Endothelial cell of umbilical vein (primary cell): Measurements from ENCODE around the gene CD300LF. TPM values are rescaled to one million over a fixed set of nuclear protein-coding genes. Genes with fewer than 3 reads are reported as not detected.

ENCODE experiments used
- BruUV-seq: library from RNA; stranded (reverse); fragments of 400-500 nt; replicated peaks from 2 replicates; lab custom pipeline; 2021; lab: Mats Ljungman, UMichigan
- CTCF ChIA-PET: fragments of 300-600, 350-600 bp; sonication (Branson Sonifier 250); formaldehyde crosslinking; loops from one replicate; lab custom pipeline; 2021; ENCODE audit warnings: antibody characterized with exemption, inconsistent platforms; lab: Charles Lee
- POLR2A ChIA-PET: fragments of 300-600, 350-600 bp; sonication (Branson Sonifier 250); formaldehyde crosslinking; loops from one replicate; lab custom pipeline; 2021; ENCODE audit warnings: antibody characterized with exemption, inconsistent platforms; lab: Charles Lee
- DNase-seq: peaks from one replicate; pipeline ENCODE4 v3.0.0-alpha.2; 2011; ENCODE audit warnings: low read depth, low spot score
- FAIRE-seq: peaks from 2 replicates; lab custom pipeline; 2011; peaks lifted over from hg19 to GRCh38; lab: Jason Lieb, UNC
- H2AFZ ChIP-seq: 2 replicates; pipeline ENCODE4 v1.6.0; 2012; ENCODE audit warnings: low read depth, low read length, control low read depth, inconsistent platforms
- H3K27ac ChIP-seq: 2 replicates; pipeline ENCODE4 v1.5.1; 2011; ENCODE audit warnings: low read depth, mild to moderate bottlenecking, control low read depth, low read length, moderate library complexity; ENCODE audit not compliant: insufficient read depth
- H3K27me3 ChIP-seq, 2 experiments: 2 replicates each; pipeline versions ENCODE4 v1.6.0 to v1.6.1; 2011; ENCODE audit warnings: low read length in 2 of 2, mixed read lengths in 1 of 2; ENCODE audit not compliant: control insufficient read depth in 2 of 2, insufficient read depth in 2 of 2
- H3K36me3 ChIP-seq, 2 experiments: 2 replicates in 1 of 2; 3 replicates in 1 of 2; pipeline ENCODE4 v1.5.1; 2011; ENCODE audit warnings: low read length in 2 of 2, mild to moderate bottlenecking in 1 of 2, moderate library complexity in 1 of 2; ENCODE audit not compliant: control insufficient read depth in 2 of 2, insufficient read depth in 2 of 2; ENCODE audit errors: extremely low read depth in 1 of 2
- H3K4me1 ChIP-seq: 3 replicates; pipeline ENCODE4 v1.5.1; 2011; ENCODE audit warnings: mild to moderate bottlenecking, low read length; ENCODE audit not compliant: control insufficient read depth, insufficient read depth; ENCODE audit errors: extremely low read depth
- H3K4me2 ChIP-seq: 2 replicates; pipeline ENCODE4 v1.6.1; 2011; ENCODE audit warnings: low read length, control low read depth, mixed read lengths; ENCODE audit not compliant: insufficient read depth
- H3K4me3 ChIP-seq, 3 experiments: fragments of 200-600 bp in 1 of 3; sonication (generic), shearing (Covaris generic) in 1 of 3; replicated peaks in 1 of 3; 2 replicates each; pipeline ENCODE4 v1.5.1; 2011 to 2016; ENCODE audit warnings: control low read depth in 3 of 3, low read length in 3 of 3, mild to moderate bottlenecking in 2 of 3, inconsistent platforms in 1 of 3, low read depth in 1 of 3, moderate library complexity in 1 of 3; ENCODE audit not compliant: insufficient read depth in 1 of 3
- H3K79me2 ChIP-seq: 2 replicates; pipeline ENCODE4 v1.6.0; 2012; ENCODE audit warnings: low read length, inconsistent platforms; ENCODE audit not compliant: control insufficient read depth, insufficient read depth
- H3K9ac ChIP-seq: replicated peaks from 2 replicates; pipeline ENCODE3; 2011; ENCODE audit warnings: low read length, control low read depth; ENCODE audit not compliant: insufficient read depth; ENCODE audit errors: extremely low read depth
- H3K9me1 ChIP-seq: replicated peaks from 3 replicates; pipeline ENCODE4 v1.6.0; 2011; ENCODE audit warnings: mild to moderate bottlenecking, low read length; ENCODE audit not compliant: control insufficient read depth, insufficient read depth; ENCODE audit errors: extremely low read depth
- H3K9me3 ChIP-seq: replicated peaks from 2 replicates; pipeline ENCODE4 v1.5.1; 2012; ENCODE audit warnings: low read length, inconsistent platforms; ENCODE audit not compliant: control insufficient read depth, insufficient read depth
- H4K20me1 ChIP-seq: replicated peaks from 2 replicates; pipeline ENCODE3; 2011; ENCODE audit warnings: mild to moderate bottlenecking, low read length; ENCODE audit not compliant: control insufficient read depth, insufficient read depth; ENCODE audit errors: extremely low read depth
- CTCF ChIP-seq, 2 donors: IDR thresholded peaks; 1 replicate in 1 of 2; 2 replicates in 1 of 2; pipeline ENCODE4 v1.5.1; 2011; ENCODE audit warnings: low read length in 2 of 2, mild to moderate bottlenecking in 2 of 2, moderate library complexity in 2 of 2, control low read depth in 1 of 2, inconsistent platforms in 1 of 2, low read depth in 1 of 2; ENCODE audit not compliant: insufficient read depth in 1 of 2; ENCODE audit errors: extremely low read depth in 1 of 2
- EZH2 ChIP-seq: IDR thresholded peaks from 2 replicates; pipeline ENCODE4 v1.6.1; 2012; ENCODE audit warnings: borderline replicate concordance, low read depth, mild to moderate bottlenecking, moderate library complexity, low read length, inconsistent platforms; ENCODE audit not compliant: severe bottlenecking
- FOS ChIP-seq: IDR thresholded peaks from 2 replicates; pipeline ENCODE4 v1.6.1; 2011; ENCODE audit warnings: mild to moderate bottlenecking, low read length, moderate library complexity, borderline replicate concordance; ENCODE audit not compliant: insufficient read depth
- GATA2 ChIP-seq: IDR thresholded peaks from 2 replicates; pipeline ENCODE4 v1.7.0; 2011; ENCODE audit warnings: low read depth, mild to moderate bottlenecking, moderate library complexity, mixed read lengths, low read length; ENCODE audit not compliant: insufficient read length, insufficient read depth
- JUN ChIP-seq: IDR thresholded peaks from 2 replicates; pipeline ENCODE4 v1.6.1; 2011; ENCODE audit warnings: borderline replicate concordance, low read depth; ENCODE audit not compliant: insufficient read length, insufficient read depth
- MYC ChIP-seq: IDR thresholded peaks from one replicate; pipeline ENCODE4 v1.6.1; 2011; ENCODE audit warnings: mild to moderate bottlenecking, low read depth, low read length
- POLR2A ChIP-seq: IDR thresholded peaks from 2 replicates; pipeline ENCODE4 v1.6.1; 2012; ENCODE audit warnings: low read depth, mild to moderate bottlenecking, control low read depth, low read length
- POLR2AphosphoS5 ChIP-seq: IDR thresholded peaks from 2 replicates; pipeline ENCODE4 v1.6.1; 2012; ENCODE audit warnings: low read depth, mild to moderate bottlenecking, control low read depth, low read length, moderate library complexity; ENCODE audit not compliant: insufficient read depth
- dilution Hi-C: fragments of 300-500 bp; cut with MboI; formaldehyde crosslinking; loops from one replicate; pipeline ENCODE4 v1.15.0; 2019; ENCODE audit warnings: low sequenced_read_pairs; ENCODE audit not compliant: extremely low pct_ligation_motif_present
- intact Hi-C: fragments of 100-400 bp; cut with micrococcal nuclease; formaldehyde crosslinking; loops from one replicate; pipeline ENCODE4 v1.10.0; 2022
- polyA plus RNA-seq, 4 experiments: library from polyadenylated mRNA; depleted of rRNA in 3 of 4; stranded (reverse) in 3 of 4; unstranded in 1 of 4; fragments of >200 nt; gene quantifications; 2 replicates each; pipeline versions ENCODE4 v1.2.1 to v1.2.3, GENCODE V29; 2011 to 2012; ENCODE audit warnings: missing spikeins in 1 of 4
- total RNA-seq: library from RNA; stranded (reverse); gene quantifications from 2 replicates; pipeline ENCODE4 v1.2.3, GENCODE V29; 2021
- TF ChIP-seq, protein P1 (sequence below): IDR thresholded peaks from 2 replicates; pipeline ENCODE4 v1.6.1; 2011; ENCODE audit not compliant: insufficient read depth, insufficient read length

Gene CD300LF
- total and polyA plus RNA-seq, 2 donors (not counting 3 experiments of a cell fraction or from before 2014, with no cell fraction given): not detected

DNA sequence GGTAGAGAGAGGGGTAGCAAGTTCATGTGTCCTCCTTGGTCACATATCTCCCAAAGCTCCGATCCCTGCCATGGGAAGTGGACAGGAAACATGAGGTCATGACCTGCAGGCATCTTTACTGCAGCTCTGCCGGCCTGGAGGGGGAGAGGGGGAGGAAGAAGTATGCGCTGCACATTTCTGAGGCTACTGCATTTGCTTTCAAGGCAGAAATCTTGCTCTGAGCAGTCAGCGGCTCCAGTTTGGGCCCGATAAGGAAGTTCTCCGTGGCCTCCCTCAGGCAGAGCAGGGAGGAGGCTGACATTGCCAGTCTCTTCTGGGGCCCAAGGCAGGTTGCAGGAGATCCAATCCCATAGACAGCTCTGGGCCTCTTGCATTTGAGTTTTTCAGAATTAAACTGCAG is 34.2 kb upstream of the CD300LF start:
- Histone ChIP-seq H3K9me3 (no peaks in the 10 kb centered on the region), H3K9me1 (no peaks in the 10 kb centered on the region), H3K27me3 (no peaks in the 10 kb centered on the region), H4K20me1 (no peaks in the 10 kb centered on the region), H3K4me2 (no peak overlapping the region), H3K79me2 (no peaks in the 10 kb centered on the region), H3K36me3 (no peaks in the 10 kb centered on the region), H3K27ac (no peak overlapping the region), H3K4me1 (peaks cover 10% of the 10 kb centered on the region), H3K9ac (no peak overlapping the region), H2AFZ (no peak overlapping the region), H3K4me3 (no peak overlapping the region)
- FAIRE-seq (no peak), DNase-seq (no peak)
- ChIA-PET CTCF (interaction anchor here (0.6 to 4.2 kb wide), 11 partner anchors 9 to 783 kb away, joined by 3 to 84 read pairs (median 22); partner anchors contain the start of genes NAT9 and RAB37), POLR2A (no interaction called here)
- no TSS peak for BruUV-seq
- intact Hi-C loops (loop anchor here (10.0 kb wide), 1 partner anchor 1432 kb away; the partner anchor contains the start of gene CDC42EP4), dilution Hi-C loops (no loop called here)
- TF ChIP-seq EZH2: no peak
- TF ChIP-seq FOS: no peak
- TF ChIP-seq, protein P1, sequence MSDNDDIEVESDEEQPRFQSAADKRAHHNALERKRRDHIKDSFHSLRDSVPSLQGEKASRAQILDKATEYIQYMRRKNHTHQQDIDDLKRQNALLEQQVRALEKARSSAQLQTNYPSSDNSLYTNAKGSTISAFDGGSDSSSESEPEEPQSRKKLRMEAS: no peak
- no peak for TF ChIP-seq POLR2A
- TF ChIP-seq POLR2AphosphoS5: no peak
- TF ChIP-seq CTCF (IDR thresholded peaks at IDR 0.05; ENCODE audit: extremely low read depth in 1 of 2, insufficient read depth in 1 of 2, low read depth in 1 of 2, low read length in 2 of 2): no peak
- no peak for TF ChIP-seq MYC
- TF ChIP-seq JUN: no peak
- no peak for TF ChIP-seq GATA2
